GM18511 (cell line): ENCODE results near the gene RXRA.

Experiments
- ATAC-seq: cut with Tn5 transposase; IDR thresholded peaks from one replicate; pipeline ENCODE4 v1.9.1; 2021; ENCODE audit warnings: mild to moderate bottlenecking, moderate library complexity; ENCODE audit not compliant: unreplicated experiment

The RXRA gene

GRCh38 chr9:134335486-134336220, 9.4 kb downstream of the RXRA start:
- no peak for ATAC-seq

- ATAC-seq: no peak
Measured at GRCh38 chr9:134336228-134336627, 10.0 kb downstream of the RXRA start.

GRCh38 chr9:134336924-134337323, 10.7 kb downstream of the RXRA start:
- no peak for ATAC-seq

- ATAC-seq: no peak
Measured at GRCh38 chr9:134337469-134337868, 11.2 kb downstream of the RXRA start.

- ATAC-seq: no peak
Measured at GRCh38 chr9:134338394-134339182, 12.3 kb downstream of the RXRA start.

GRCh38 chr9:134339183-134339806, 13.0 kb downstream of the RXRA start:
- ATAC-seq: no peak

GRCh38 chr9:134340475-134341160, 14.4 kb downstream of the RXRA start:
- no peak for ATAC-seq

- no peak for ATAC-seq
Measured at GRCh38 chr9:134341306-134341705, 15.1 kb downstream of the RXRA start.

- ATAC-seq: no peak
Measured at GRCh38 chr9:134341929-134342745, 15.9 kb downstream of the RXRA start.

- no peak for ATAC-seq
Measured at GRCh38 chr9:134342746-134343115, 16.5 kb downstream of the RXRA start.

GRCh38 chr9:134343637-134344036, 17.4 kb downstream of the RXRA start:
- no peak for ATAC-seq

GRCh38 chr9:134344068-134344799, 18.0 kb downstream of the RXRA start:
- no peak for ATAC-seq

GRCh38 chr9:134344800-134345310, 18.6 kb downstream of the RXRA start:
- no peak for ATAC-seq

- ATAC-seq: no peak
Measured at GRCh38 chr9:134345737-134346136, 19.5 kb downstream of the RXRA start.

GRCh38 chr9:134346151-134346550, 19.9 kb downstream of the RXRA start:
- ATAC-seq: no peak

GRCh38 chr9:134346840-134347583, 20.8 kb downstream of the RXRA start:
- no peak for ATAC-seq

GRCh38 chr9:134347996-134348395, 21.7 kb downstream of the RXRA start:
- no peak for ATAC-seq

GRCh38 chr9:134348404-134349155, 22.3 kb downstream of the RXRA start:
- no peak for ATAC-seq
